ENCODE measurements around the gene SLC35E2B. TPM values are rescaled to one million over a fixed set of nuclear protein-coding genes. Genes with fewer than 3 reads are reported as not detected.
"Not testable (repeated sequence)": the region's sequence is repeated elsewhere in the genome, so short reads cannot be mapped to it uniquely, and the experiment has no call there.

Gene SLC35E2B
- polyA plus RNA-seq, 1 donor from 2014 or later = 93.2 TPM

- H4K20me1 ChIP-seq (ENCODE audit: insufficient read depth); H3K27me3 ChIP-seq (ENCODE audit: insufficient read depth, low read depth, low read length); H3K79me2 ChIP-seq (replicated peaks; ENCODE audit: insufficient read depth, low read length); H2AFZ ChIP-seq (ENCODE audit: low read depth, low read length); H3F3A ChIP-seq (ENCODE audit: insufficient read depth, low read length, poor library complexity, severe bottlenecking); H3K9me2 ChIP-seq (ENCODE audit: insufficient read depth, low read length); H3K4me2 ChIP-seq (ENCODE audit: low read length); H3K9me3 ChIP-seq (ENCODE audit: low read length); H3K36me3 ChIP-seq (ENCODE audit: insufficient read depth, low read length): not testable (repeated sequence)
- TF ChIP-seq REST (IDR thresholded peaks at IDR 0.05; ENCODE audit: borderline replicate concordance) = peak; percentile 6
- H3K4me3 ChIP-seq (ENCODE audit: low read length) = peak overlapping the region; percentile 57
- peak overlapping the region; percentile 74 for H3K27ac ChIP-seq (ENCODE audit: low read length)
- peak overlapping the region; percentile 66 for H3K9ac ChIP-seq (ENCODE audit: low read length)
These were observed 276 bp downstream of the SLC35E2B start for GRCh38 chr1:1692324-1692713.

GRCh38 chr1:1691443-1691842, 1.2 kb downstream of the SLC35E2B start:
- not testable (repeated sequence) for H3F3A ChIP-seq (ENCODE audit: insufficient read depth, low read length, poor library complexity, severe bottlenecking); H2AFZ ChIP-seq (ENCODE audit: low read depth, low read length); H3K36me3 ChIP-seq (ENCODE audit: insufficient read depth, low read length); H3K27me3 ChIP-seq (ENCODE audit: insufficient read depth, low read depth, low read length); H3K9me3 ChIP-seq (ENCODE audit: low read length); H3K27ac ChIP-seq (ENCODE audit: low read length); H3K9me2 ChIP-seq (ENCODE audit: insufficient read depth, low read length); H3K9ac ChIP-seq (ENCODE audit: low read length); H4K20me1 ChIP-seq (ENCODE audit: insufficient read depth); H3K4me2 ChIP-seq (ENCODE audit: low read length)
- H3K4me3 ChIP-seq (ENCODE audit: low read length) = peak overlapping the region; percentile 52
- H3K79me2 ChIP-seq (replicated peaks; ENCODE audit: insufficient read depth, low read length) = peaks cover 10% of the 10 kb centered on the region

- H2AFZ ChIP-seq (ENCODE audit: low read depth, low read length) = not testable (repeated sequence)
- peaks cover 17% of the 10 kb centered on the region for H3K79me2 ChIP-seq (replicated peaks; ENCODE audit: insufficient read depth, low read length)
These were observed 3.1 kb downstream of the SLC35E2B start for GRCh38 chr1:1689526-1689925.

GRCh38 chr1:1687846-1688245, 4.7 kb downstream of the SLC35E2B start:
- H3K27ac ChIP-seq (ENCODE audit: low read length) = no peak overlapping the region
- H3K9me2 ChIP-seq (ENCODE audit: insufficient read depth, low read length) = no peaks in the 10 kb centered on the region
- no peak overlapping the region for H3K9ac ChIP-seq (ENCODE audit: low read length)
- no peaks in the 10 kb centered on the region for H3F3A ChIP-seq (ENCODE audit: insufficient read depth, low read length, poor library complexity, severe bottlenecking)
- peaks cover 31% of the 10 kb centered on the region for H3K79me2 ChIP-seq (replicated peaks; ENCODE audit: insufficient read depth, low read length)
- H3K36me3 ChIP-seq (ENCODE audit: insufficient read depth, low read length) = no peaks in the 10 kb centered on the region
- no peaks in the 10 kb centered on the region for H4K20me1 ChIP-seq (ENCODE audit: insufficient read depth)
- no peaks in the 10 kb centered on the region for H3K27me3 ChIP-seq (ENCODE audit: insufficient read depth, low read depth, low read length)
- no peak overlapping the region for H2AFZ ChIP-seq (ENCODE audit: low read depth, low read length)
- no peak for TF ChIP-seq EZH2 (IDR thresholded peaks at IDR 0.05; ENCODE audit: borderline replicate concordance, insufficient read depth, low read length, poor library complexity, severe bottlenecking)
- no peak for TF ChIP-seq EP300 (conservative IDR thresholded peaks at IDR 0.05; ENCODE audit: poor library complexity, severe bottlenecking)
- no peak for TF ChIP-seq MXI1 (conservative IDR thresholded peaks at IDR 0.05; ENCODE audit: poor library complexity, severe bottlenecking)
- TF ChIP-seq POLR2AphosphoS5 (IDR thresholded peaks at IDR 0.05) = no peak
- no peak for TF ChIP-seq SMC3 (conservative IDR thresholded peaks at IDR 0.05; ENCODE audit: poor library complexity)
- no peak for TF ChIP-seq TAF1 (IDR thresholded peaks at IDR 0.05; ENCODE audit: low read depth)
- no peak overlapping the region for H3K4me2 ChIP-seq (ENCODE audit: low read length)
- H3K4me3 ChIP-seq (ENCODE audit: low read length) = no peak overlapping the region
- H3K9me3 ChIP-seq (ENCODE audit: low read length) = no peaks in the 10 kb centered on the region

More at GRCh38 chr1:1689526-1689925, 3.1 kb downstream of the SLC35E2B start:
- H3F3A ChIP-seq (ENCODE audit: insufficient read depth, low read length, poor library complexity, severe bottlenecking); H3K9me3 ChIP-seq (ENCODE audit: low read length); H3K4me3 ChIP-seq (ENCODE audit: low read length); H3K4me2 ChIP-seq (ENCODE audit: low read length); H3K27ac ChIP-seq (ENCODE audit: low read length); H3K36me3 ChIP-seq (ENCODE audit: insufficient read depth, low read length); H3K9ac ChIP-seq (ENCODE audit: low read length); H3K27me3 ChIP-seq (ENCODE audit: insufficient read depth, low read depth, low read length); H4K20me1 ChIP-seq (ENCODE audit: insufficient read depth); H3K9me2 ChIP-seq (ENCODE audit: insufficient read depth, low read length): not testable (repeated sequence)
